WI38 (cell line): ENCODE measurements around the gene TAS2R60.

Source experiments
- H3K4me3 ChIP-seq: 2 replicates; pipeline ENCODE4 v1.5.1; 2011; ENCODE audit warnings: low read depth, mild to moderate bottlenecking, control low read depth, low read length
- TF ChIP-seq, protein P1 (sequence below): IDR thresholded peaks from 2 replicates; pipeline ENCODE4 v1.5.1; 2012; ENCODE audit warnings: low read depth, mild to moderate bottlenecking, control low read depth, low read length

The TAS2R60 gene

GRCh38 chr7:143455942-143456341 lies 12.7 kb downstream of the TAS2R60 start:
- H3K4me3 ChIP-seq = no peak overlapping the region
- TF ChIP-seq, protein P1, sequence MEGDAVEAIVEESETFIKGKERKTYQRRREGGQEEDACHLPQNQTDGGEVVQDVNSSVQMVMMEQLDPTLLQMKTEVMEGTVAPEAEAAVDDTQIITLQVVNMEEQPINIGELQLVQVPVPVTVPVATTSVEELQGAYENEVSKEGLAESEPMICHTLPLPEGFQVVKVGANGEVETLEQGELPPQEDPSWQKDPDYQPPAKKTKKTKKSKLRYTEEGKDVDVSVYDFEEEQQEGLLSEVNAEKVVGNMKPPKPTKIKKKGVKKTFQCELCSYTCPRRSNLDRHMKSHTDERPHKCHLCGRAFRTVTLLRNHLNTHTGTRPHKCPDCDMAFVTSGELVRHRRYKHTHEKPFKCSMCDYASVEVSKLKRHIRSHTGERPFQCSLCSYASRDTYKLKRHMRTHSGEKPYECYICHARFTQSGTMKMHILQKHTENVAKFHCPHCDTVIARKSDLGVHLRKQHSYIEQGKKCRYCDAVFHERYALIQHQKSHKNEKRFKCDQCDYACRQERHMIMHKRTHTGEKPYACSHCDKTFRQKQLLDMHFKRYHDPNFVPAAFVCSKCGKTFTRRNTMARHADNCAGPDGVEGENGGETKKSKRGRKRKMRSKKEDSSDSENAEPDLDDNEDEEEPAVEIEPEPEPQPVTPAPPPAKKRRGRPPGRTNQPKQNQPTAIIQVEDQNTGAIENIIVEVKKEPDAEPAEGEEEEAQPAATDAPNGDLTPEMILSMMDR = no peak

GRCh38 chr7:143456992-143457793 lies 13.9 kb downstream of the TAS2R60 start:
- TF ChIP-seq, protein P1 = no peak
- no peak overlapping the region for H3K4me3 ChIP-seq

DNA sequence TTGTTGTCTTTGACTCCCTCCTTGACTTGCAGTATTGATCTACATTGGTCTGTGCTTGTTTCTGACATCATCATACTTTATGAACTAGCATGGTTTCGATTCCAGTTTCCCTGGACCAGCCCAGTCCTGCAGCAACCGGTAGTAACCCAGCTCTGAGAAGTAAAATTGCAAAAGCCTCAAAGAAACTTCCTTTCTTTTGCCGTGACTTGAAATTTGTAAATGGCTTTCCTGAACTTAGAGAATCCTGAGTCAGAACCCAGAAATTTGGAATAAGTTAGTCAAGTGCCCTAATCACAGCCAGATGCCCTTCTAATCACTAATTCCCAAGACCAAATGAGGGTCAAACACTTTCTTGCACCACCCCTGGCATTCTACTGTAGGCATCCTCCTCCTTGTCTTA lies 15.0 kb downstream of the TAS2R60 start:
- TF ChIP-seq, protein P1 = no peak
- H3K4me3 ChIP-seq = no peak overlapping the region

- H3K4me3 ChIP-seq = no peak overlapping the region
- TF ChIP-seq, protein P1 = no peak
Observed at GRCh38 chr7:143458681-143459080, 15.4 kb downstream of the TAS2R60 start.

DNA sequence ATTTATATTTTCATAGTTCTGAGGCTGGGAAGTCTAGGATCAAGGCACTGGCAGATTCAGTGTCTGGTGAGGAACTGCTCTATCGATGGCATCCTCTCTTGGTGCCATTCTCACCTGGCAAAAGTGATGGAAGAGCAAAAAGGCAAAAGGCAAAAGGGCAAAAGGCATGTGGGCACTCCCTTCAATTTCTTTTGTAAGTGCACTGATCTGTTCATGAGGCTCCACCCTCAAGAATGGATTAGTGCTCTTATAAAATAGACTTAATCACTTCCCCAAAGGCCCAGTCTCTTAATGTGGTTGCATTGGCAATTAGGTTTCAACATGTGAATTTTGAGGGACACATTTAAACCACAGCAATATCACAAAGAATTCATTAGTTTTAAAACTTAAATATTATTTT lies 16.1 kb downstream of the TAS2R60 start:
- H3K4me3 ChIP-seq = no peak overlapping the region
- TF ChIP-seq, protein P1 = no peak

DNA sequence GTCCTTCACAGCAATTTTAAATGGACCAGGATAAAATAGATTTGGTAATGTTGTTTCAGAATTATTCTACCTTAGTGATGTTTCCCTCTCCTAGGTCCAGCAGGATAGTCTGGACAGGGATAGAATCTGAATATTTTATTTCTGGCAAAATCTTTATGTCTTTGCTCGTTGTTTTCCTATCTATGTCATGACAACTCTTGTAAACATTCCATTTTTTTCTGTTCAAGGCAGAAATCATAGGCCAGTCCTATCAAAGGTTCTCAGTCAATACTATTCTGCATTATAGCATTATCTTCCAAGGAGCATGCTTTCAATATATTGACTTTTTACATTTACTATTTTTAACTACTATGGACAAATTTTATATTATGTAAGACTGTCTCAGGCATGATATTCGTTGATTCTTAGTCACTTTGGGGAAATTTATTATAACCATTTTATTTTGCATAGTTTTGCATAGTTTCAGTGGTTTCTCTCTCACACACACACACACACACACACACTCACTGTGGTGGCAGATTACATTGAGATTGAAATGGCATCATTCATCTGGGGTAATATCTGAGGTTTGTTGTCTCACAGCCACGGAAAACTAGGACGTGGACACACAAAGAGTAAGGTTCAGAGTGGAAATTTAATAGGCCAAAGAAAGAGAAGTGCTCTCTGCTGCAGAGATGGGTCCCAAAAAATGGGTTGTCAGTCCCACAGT lies 17.2 kb downstream of the TAS2R60 start:
- H3K4me3 ChIP-seq = no peak overlapping the region
- TF ChIP-seq, protein P1 = no peak

DNA sequence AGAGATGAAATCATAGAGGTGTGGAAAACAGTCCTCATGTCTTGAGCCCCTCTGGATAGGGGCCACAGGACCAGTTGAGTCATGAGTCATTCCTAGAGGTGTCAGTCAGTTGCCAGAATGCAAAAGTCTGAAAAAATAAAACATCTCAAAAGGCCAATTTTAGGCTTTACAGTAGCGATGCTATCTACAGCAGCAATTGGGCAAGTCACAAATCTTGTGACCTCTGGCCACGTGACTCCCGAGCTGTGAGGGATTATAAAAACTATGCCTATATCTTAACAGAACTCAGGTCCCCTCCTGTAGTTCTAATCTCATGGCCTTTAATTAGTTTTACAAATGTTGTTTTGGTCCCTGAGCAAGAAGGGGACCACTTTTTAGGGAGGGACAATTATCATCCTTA lies 18.8 kb downstream of the TAS2R60 start:
- no peak overlapping the region for H3K4me3 ChIP-seq
- TF ChIP-seq, protein P1 = no peak
